Suprapubic skin (tissue), 4 donors: Measurements from ENCODE around the gene GPAM. TPM values are rescaled to one million over a fixed set of nuclear protein-coding genes. Genes with fewer than 3 reads are reported as not detected.

ENCODE experiments used
- DNase-seq, 2 donors: peaks; one replicate each; pipeline ENCODE4 v3.0.0-alpha.2; 2019; ENCODE audit warnings: low spot score in 2 of 2
- H3K27ac ChIP-seq: fragments of 200-600 bp; sonication (generic); one replicate; pipeline ENCODE4 v1.5.1; 2019
- H3K27me3 ChIP-seq: fragments of 200-600 bp; sonication (generic); one replicate; pipeline ENCODE4 v1.5.1; 2019
- H3K36me3 ChIP-seq: fragments of 200-600 bp; sonication (generic); one replicate; pipeline ENCODE4 v1.5.1; 2019
- H3K4me1 ChIP-seq: fragments of 200-600 bp; sonication (generic); one replicate; pipeline ENCODE4 v1.5.1; 2019
- H3K4me3 ChIP-seq: fragments of 200-600 bp; sonication (generic); one replicate; pipeline ENCODE4 v1.5.1; 2019; ENCODE audit warnings: mild to moderate bottlenecking
- H3K9me3 ChIP-seq: fragments of 200-600 bp; sonication (generic); one replicate; pipeline ENCODE4 v1.5.1; 2019
- EP300 ChIP-seq: sonication (generic); formaldehyde crosslinking; IDR thresholded peaks from one replicate; pipeline ENCODE4 v1.6.1; 2017; ENCODE audit warnings: antibody characterized with exemption
- POLR2A ChIP-seq, 2 donors: fragments of 450-650 bp; IDR thresholded peaks; one replicate each; pipeline ENCODE4 v1.6.1; 2017; ENCODE audit warnings: antibody characterized with exemption in 2 of 2, mild to moderate bottlenecking in 2 of 2, moderate library complexity in 2 of 2
- POLR2AphosphoS5 ChIP-seq, 3 donors: sonication (generic); formaldehyde crosslinking; IDR thresholded peaks; one replicate each; pipeline ENCODE4 v1.6.1; 2017; ENCODE audit warnings: antibody characterized with exemption in 3 of 3
- WGBS: methylation state at CpG from one replicate; pipeline ENCODE4 v1.1.5; 2018; 5-methylcytosine and 5-hydroxymethylcytosine counted together
- total RNA-seq, 4 donors: library from RNA; depleted of rRNA; stranded (reverse); fragments of >200 nt; gene quantifications; one replicate each; pipeline ENCODE4 v1.1.0, GENCODE V29; 2016
- TF ChIP-seq, protein P1 (sequence below), 2 donors: fragments of 200-600 bp in 1 of 2; fragments of 450-650 bp in 1 of 2; sonication (generic) in 1 of 2; IDR thresholded peaks; one replicate each; pipeline ENCODE4 v1.5.1; 2016 to 2019; ENCODE audit warnings: antibody characterized with exemption in 2 of 2, mild to moderate bottlenecking in 1 of 2, moderate library complexity in 1 of 2

GPAM gene
- total RNA-seq, 4 donors from 2014 or later = 5.2 to 16.2 (median 6.8) TPM

GRCh38 chr10:112151524-112152039 is 32.0 kb downstream of the GPAM start:
- Histone ChIP-seq H3K27me3 (no peaks in the 10 kb centered on the region), H3K4me3 (no peak overlapping the region), H3K27ac (no peak overlapping the region), H3K4me1 (no peaks in the 10 kb centered on the region), H3K9me3 (no peaks in the 10 kb centered on the region), H3K36me3 (peaks cover 49% of the 10 kb centered on the region)
- DNase-seq = no peak
- WGBS = 94% methylated on average over 4 of the region's 4 CpGs
- TF ChIP-seq EP300 (no peak), POLR2AphosphoS5 (IDR thresholded peaks at IDR 0.05) (no peak)

- H3K4me3 ChIP-seq = no peak overlapping the region
- TF ChIP-seq, protein P1, sequence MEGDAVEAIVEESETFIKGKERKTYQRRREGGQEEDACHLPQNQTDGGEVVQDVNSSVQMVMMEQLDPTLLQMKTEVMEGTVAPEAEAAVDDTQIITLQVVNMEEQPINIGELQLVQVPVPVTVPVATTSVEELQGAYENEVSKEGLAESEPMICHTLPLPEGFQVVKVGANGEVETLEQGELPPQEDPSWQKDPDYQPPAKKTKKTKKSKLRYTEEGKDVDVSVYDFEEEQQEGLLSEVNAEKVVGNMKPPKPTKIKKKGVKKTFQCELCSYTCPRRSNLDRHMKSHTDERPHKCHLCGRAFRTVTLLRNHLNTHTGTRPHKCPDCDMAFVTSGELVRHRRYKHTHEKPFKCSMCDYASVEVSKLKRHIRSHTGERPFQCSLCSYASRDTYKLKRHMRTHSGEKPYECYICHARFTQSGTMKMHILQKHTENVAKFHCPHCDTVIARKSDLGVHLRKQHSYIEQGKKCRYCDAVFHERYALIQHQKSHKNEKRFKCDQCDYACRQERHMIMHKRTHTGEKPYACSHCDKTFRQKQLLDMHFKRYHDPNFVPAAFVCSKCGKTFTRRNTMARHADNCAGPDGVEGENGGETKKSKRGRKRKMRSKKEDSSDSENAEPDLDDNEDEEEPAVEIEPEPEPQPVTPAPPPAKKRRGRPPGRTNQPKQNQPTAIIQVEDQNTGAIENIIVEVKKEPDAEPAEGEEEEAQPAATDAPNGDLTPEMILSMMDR (IDR thresholded peaks at IDR 0.05) = no peak
- no peak for TF ChIP-seq POLR2AphosphoS5 (IDR thresholded peaks at IDR 0.05)
- TF ChIP-seq POLR2A (IDR thresholded peaks at IDR 0.05) = no peak
- TF ChIP-seq EP300 = no peak
- H3K36me3 ChIP-seq = peaks cover 17% of the 10 kb centered on the region
- H3K27me3 ChIP-seq = no peaks in the 10 kb centered on the region
- DNase-seq = no peak
- H3K4me1 ChIP-seq = no peaks in the 10 kb centered on the region
- no peaks in the 10 kb centered on the region for H3K9me3 ChIP-seq
- 92% methylated on average over 3 of the region's 3 CpGs for WGBS
- H3K27ac ChIP-seq = no peak overlapping the region
These were observed 35.2 kb downstream of the GPAM start for GRCh38 chr10:112148331-112148730.

DNA sequence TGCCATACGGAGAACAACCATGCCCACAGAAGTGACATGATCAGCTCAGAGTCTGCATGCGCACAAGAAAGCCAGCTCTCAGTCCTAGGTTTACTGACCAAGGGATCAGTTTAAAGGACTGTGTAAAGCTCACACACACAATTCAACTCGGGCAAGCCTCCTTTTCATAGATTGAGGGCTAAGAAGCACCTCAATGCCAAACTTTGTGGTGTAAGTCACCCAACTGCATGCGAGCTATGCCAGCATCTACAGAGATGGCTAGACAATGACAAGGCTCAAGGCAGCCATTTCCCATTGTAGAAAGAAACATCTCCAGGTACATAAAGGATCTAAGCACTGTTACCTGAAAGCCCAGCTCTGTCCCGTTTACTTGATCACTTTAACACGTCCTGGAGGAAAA is 36.8 kb downstream of the GPAM start:
- DNase-seq = peak in 1 of 2 donors; percentile 16
- Histone ChIP-seq H3K36me3 (peaks cover 15% of the 10 kb centered on the region), H3K4me3 (no peak overlapping the region), H3K27ac (no peak overlapping the region), H3K9me3 (no peaks in the 10 kb centered on the region), H3K4me1 (no peaks in the 10 kb centered on the region), H3K27me3 (no peaks in the 10 kb centered on the region)
- TF ChIP-seq POLR2AphosphoS5 (IDR thresholded peaks at IDR 0.05) (no peak), POLR2A (IDR thresholded peaks at IDR 0.05) (no peak), EP300 (no peak)
- TF ChIP-seq, protein P1 (IDR thresholded peaks at IDR 0.05) = no peak
- WGBS = 95% methylated on average over 6 of the region's 6 CpGs

DNA sequence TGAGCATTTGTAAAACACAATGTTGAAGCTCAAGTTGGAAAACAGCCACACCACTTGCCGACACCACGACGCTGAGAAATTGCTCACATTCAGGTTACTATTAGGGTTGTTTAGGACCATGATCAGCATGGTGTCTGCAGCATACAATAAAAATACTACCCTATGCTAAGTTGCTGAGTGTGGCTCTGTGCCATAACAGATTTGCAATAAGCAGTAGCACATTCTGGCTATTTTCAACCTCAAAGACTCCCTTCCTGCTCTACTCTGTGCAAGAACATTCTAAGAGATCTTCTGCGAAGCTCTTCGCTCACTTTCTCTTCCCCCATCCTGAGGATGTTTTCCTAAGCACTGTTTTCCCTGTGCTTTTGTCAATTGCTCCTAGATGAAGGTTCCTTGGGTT is 38.3 kb downstream of the GPAM start:
- peaks cover 3% of the 10 kb centered on the region for H3K36me3 ChIP-seq
- WGBS = 97% methylated on average over 5 of the region's 5 CpGs
- H3K9me3 ChIP-seq = no peaks in the 10 kb centered on the region
- H3K27me3 ChIP-seq = no peaks in the 10 kb centered on the region
- no peaks in the 10 kb centered on the region for H3K4me1 ChIP-seq
- no peak overlapping the region for H3K27ac ChIP-seq
- TF ChIP-seq POLR2AphosphoS5 (IDR thresholded peaks at IDR 0.05) (no peak), POLR2A (IDR thresholded peaks at IDR 0.05) (no peak), EP300 (no peak)
- TF ChIP-seq, protein P1 (IDR thresholded peaks at IDR 0.05) = no peak
- no peak overlapping the region for H3K4me3 ChIP-seq
- peak in 1 of 2 donors; percentile 29 for DNase-seq

GRCh38 chr10:112143420-112143819 is 40.1 kb downstream of the GPAM start:
- Histone ChIP-seq H3K9me3 (no peaks in the 10 kb centered on the region), H3K36me3 (no peaks in the 10 kb centered on the region), H3K27ac (no peak overlapping the region), H3K4me1 (no peaks in the 10 kb centered on the region), H3K4me3 (no peak overlapping the region), H3K27me3 (no peaks in the 10 kb centered on the region)
- 70% methylated on average over 4 of the region's 4 CpGs for WGBS
- peak in 1 of 2 donors; percentile 50 for DNase-seq
- TF ChIP-seq EP300 = no peak

DNA sequence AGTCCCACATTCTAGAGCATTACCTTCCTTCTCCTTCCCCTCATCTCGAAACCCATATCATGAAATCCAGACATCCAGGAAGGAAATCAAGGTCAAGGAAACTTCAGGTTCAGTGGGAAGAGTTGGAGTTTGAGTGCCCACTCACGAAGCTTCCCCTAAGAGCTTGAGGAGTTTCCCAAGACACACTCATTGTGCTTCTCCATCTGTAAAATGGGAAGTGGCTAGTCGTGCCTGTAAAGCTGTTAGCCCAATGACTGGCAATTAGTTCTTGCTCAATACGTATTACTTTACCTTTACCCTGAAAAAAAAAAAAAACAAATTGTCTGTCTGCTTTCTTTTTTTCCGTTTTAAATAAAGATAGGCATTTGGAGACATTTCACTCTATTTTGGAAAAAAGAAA is 42.3 kb downstream of the GPAM start:
- TF ChIP-seq EP300 (no peak), POLR2AphosphoS5 (IDR thresholded peaks at IDR 0.05) (no peak), POLR2A (IDR thresholded peaks at IDR 0.05) (no peak)
- TF ChIP-seq, protein P1 (IDR thresholded peaks at IDR 0.05) = no peak
- H3K4me1 ChIP-seq = no peaks in the 10 kb centered on the region
- no peaks in the 10 kb centered on the region for H3K27me3 ChIP-seq
- H3K27ac ChIP-seq = no peak overlapping the region
- H3K4me3 ChIP-seq = no peak overlapping the region
- no peaks in the 10 kb centered on the region for H3K36me3 ChIP-seq
- no peaks in the 10 kb centered on the region for H3K9me3 ChIP-seq
- 86% methylated on average over 5 of the region's 5 CpGs for WGBS
- no peak for DNase-seq
